ENCODE results near the gene TMED10. TPM values are rescaled to one million over a fixed set of nuclear protein-coding genes. Genes with fewer than 3 reads are reported as not detected.

Gene TMED10
- total RNA-seq, 4 donors from 2014 or later, result 189 to 372 (median 341) TPM

DNA sequence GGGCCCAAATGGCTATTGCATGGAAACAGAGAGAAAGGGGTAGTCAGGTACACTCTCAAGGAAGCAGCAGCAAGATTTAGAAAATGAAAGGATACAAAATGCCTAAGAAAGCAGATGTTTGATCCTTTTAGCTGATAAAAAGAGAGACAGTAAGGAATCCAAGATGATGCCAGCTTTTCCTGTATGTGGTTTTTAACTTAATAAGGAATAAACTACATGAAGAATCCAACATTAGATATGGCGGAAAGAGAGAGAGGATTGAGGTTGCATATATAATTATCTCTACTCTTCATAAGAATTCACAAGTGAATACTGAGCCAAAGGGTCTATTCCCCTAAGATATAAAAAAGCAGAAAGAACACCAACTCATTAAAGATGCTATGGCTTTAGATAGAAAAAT is 11.6 kb downstream of the TMED10 start:
- no peak for ATAC-seq (ENCODE audit: low FRiP score)
- TF ChIP-seq, protein P1, sequence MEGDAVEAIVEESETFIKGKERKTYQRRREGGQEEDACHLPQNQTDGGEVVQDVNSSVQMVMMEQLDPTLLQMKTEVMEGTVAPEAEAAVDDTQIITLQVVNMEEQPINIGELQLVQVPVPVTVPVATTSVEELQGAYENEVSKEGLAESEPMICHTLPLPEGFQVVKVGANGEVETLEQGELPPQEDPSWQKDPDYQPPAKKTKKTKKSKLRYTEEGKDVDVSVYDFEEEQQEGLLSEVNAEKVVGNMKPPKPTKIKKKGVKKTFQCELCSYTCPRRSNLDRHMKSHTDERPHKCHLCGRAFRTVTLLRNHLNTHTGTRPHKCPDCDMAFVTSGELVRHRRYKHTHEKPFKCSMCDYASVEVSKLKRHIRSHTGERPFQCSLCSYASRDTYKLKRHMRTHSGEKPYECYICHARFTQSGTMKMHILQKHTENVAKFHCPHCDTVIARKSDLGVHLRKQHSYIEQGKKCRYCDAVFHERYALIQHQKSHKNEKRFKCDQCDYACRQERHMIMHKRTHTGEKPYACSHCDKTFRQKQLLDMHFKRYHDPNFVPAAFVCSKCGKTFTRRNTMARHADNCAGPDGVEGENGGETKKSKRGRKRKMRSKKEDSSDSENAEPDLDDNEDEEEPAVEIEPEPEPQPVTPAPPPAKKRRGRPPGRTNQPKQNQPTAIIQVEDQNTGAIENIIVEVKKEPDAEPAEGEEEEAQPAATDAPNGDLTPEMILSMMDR (IDR thresholded peaks at IDR 0.05), result no peak

DNA sequence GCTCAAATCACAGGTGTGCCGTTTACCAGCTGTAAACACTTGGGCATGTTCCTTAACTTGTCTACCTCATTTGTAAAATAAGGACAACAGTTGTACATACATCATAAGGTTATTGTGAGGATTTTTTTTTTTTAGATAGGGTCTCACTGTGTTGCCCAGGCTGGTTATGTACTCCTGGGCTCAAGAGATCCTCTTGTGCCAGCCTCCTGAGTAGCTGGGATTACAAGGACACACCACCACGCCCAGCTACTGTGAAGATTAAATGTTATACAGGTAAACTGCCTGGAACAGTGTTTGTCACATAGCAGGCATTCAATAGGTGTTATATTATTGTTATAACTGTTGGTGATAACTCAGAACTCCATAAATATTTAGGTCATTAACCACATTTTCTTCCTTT is 12.7 kb downstream of the TMED10 start:
- ATAC-seq (ENCODE audit: low FRiP score), result no peak
- TF ChIP-seq, protein P1 (IDR thresholded peaks at IDR 0.05), result no peak
- DNase-seq (ENCODE audit: low spot score), result no peak

More for the DNA sequence above, 11.6 kb downstream of the TMED10 start:
- DNase-seq (ENCODE audit: low spot score), result no peak

DNA sequence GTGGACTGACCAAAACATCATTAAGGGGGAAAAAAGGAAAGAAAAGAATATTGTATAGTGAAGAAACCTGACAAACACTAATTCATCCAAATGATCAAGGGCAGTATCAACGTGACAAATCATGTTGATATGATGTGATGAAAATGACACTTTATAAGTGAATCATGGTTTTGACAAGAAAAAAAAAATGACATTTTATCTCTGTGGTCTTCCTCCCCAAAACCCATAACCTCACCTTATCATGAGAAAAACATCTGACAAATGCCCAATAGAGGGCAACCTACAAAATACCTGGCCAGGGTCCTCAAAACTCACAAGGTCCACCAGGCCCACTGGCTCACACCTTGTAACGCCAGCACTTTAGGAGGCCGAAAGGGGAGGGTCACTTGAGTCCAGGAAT is 13.8 kb downstream of the TMED10 start:
- ATAC-seq (ENCODE audit: low FRiP score), result no peak
- TF ChIP-seq, protein P1 (IDR thresholded peaks at IDR 0.05), result no peak
- no peak for DNase-seq (ENCODE audit: low spot score)

DNA sequence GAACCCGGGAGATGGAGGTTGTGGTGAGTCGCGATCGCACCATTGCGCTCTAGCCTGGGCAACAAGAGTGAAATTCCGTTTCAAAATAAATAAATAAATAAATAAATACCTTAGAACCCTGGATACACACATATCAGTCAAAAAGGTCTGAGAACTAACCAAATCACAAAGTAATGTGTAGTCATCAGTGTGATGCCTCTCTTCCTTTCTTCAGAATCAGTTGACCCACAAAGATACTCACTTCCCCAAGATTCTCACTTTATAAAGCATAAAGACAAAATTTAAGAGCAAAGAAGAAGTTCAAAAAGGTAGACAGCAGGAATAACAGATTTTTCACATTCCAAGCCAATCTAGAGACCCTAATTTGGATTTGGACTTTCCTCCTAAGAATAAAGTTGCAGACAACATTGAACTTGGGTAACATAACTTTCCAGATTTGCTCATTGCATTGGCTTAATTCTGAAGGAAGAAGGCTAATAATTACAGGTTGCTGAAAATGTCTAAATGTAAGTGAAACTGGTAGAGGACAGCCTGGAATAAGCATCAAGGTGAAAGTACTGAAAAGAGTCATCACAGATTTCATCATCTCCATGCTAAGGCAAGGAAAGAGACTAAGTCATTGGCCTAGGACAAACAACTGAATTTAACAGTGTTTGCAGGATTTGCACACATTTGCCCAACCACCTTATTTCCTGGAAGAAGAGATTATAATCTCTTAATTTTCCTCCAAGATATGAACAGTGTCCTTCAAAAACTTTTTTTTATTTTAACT is 17.4 kb downstream of the TMED10 start:
- TF ChIP-seq, protein P1 (IDR thresholded peaks at IDR 0.05), result no peak
- ATAC-seq (ENCODE audit: low FRiP score) (peak; percentile 37), DNase-seq (ENCODE audit: low spot score) (no peak)

DNA sequence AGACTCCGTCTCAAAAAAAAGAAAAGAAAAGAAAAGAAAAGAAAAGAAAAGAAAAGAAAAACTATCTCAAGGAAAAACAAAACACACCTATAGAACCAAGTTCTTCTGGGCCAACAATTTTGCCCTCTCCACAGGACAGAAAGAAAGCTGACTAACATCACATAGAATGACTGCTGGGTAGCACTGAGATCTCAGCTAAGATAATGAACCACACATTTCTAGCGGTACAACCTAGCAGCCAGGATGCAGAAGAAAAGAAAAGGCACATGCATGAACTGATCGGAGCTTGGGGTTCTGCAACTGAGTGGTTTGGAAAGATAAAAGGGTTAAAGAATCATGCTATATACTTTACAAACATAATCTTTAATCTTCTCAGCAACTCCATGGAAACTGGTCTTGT is 19.5 kb downstream of the TMED10 start:
- no peak for ATAC-seq (ENCODE audit: low FRiP score)
- TF ChIP-seq, protein P1 (IDR thresholded peaks at IDR 0.05), result no peak
- DNase-seq (ENCODE audit: low spot score), result no peak

DNA sequence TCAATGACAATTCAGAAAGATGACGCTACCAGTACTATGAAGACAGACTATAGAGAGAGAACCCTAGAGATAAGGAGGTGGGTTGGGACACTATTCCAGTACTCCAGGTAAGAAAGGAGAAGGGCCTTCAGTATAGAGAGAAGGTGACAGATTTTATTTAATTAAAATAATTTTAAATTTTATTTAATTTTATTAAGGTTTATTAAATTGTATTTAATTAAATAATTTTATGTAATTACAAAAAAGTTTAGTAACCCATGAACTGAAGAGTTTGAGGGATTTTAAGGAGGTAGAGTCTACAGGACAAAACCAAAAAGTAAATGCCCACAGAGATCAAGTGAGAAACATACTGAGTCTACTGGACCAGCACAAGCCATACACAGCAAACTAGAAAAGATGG is 20.3 kb downstream of the TMED10 start:
- DNase-seq (ENCODE audit: low spot score), result no peak
- TF ChIP-seq, protein P1 (IDR thresholded peaks at IDR 0.05), result no peak
- no peak for ATAC-seq (ENCODE audit: low FRiP score)

DNA sequence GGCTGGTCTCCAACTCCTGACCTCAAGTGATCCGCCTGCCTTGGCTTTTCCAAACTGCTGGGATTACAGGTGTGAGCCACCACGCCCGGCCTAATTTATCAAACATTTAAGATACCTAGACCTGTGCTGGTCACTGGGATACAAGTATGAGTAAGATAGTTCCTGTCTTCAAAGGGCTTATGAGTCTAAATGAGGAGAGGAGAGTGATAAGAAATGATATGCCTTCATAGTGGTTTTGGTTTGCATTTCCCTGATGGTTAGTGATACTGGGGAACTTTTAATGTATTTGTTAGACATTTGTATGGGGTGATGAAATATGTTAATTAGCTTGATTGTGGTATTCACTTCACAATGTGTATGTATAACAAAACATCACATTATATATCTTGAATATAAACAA is 21.2 kb downstream of the TMED10 start:
- ATAC-seq (ENCODE audit: low FRiP score), result no peak
- TF ChIP-seq, protein P1 (IDR thresholded peaks at IDR 0.05), result no peak

More for the DNA sequence above, 21.2 kb downstream of the TMED10 start:
- no peak for DNase-seq (ENCODE audit: low spot score)
